K562 (cell line): Measurements from ENCODE around the gene MUC5B. TPM values are rescaled to one million over a fixed set of nuclear protein-coding genes. Genes with fewer than 3 reads are reported as not detected.
A peak's percentile ranks its signal among the peaks of the same experiment; 100 is the strongest.

ENCODE experiments used
- ADNP ChIP-seq: fragments of 200-800 bp; sonication (Bioruptor generic); IDR thresholded peaks from 2 replicates; pipeline ENCODE4 v1.6.1; 2016; ENCODE audit warnings: missing genetic modification characterization, missing compliant biosample characterization
- BCLAF1 ChIP-seq, 2 experiments: fragments of 450-650 bp in 1 of 2; IDR thresholded peaks; 2 replicates each; pipeline ENCODE4 v1.6.1; 2011 to 2017; ENCODE audit warnings: low read depth in 2 of 2, antibody characterized with exemption in 1 of 2, borderline replicate concordance in 1 of 2, low read length in 1 of 2, mild to moderate bottlenecking in 1 of 2, mixed read lengths in 1 of 2; ENCODE audit not compliant: control insufficient read depth in 1 of 2
- CBX1 ChIP-seq: sonication (generic); IDR thresholded peaks from 2 replicates; pipeline ENCODE4 v1.6.1; 2016; ENCODE audit warnings: antibody characterized with exemption, low read depth, mild to moderate bottlenecking
- CGGBP1 ChIP-seq: fragments of 250-450 bp; sonication (Bioruptor Pico); IDR thresholded peaks from 2 replicates; pipeline ENCODE4 v1.9.0; 2021; ENCODE audit warnings: mild to moderate bottlenecking
- CHD4 ChIP-seq: fragments of 200-600 bp; sonication (generic); IDR thresholded peaks from 3 replicates; pipeline ENCODE4 v1.6.1; 2012; ENCODE audit warnings: low read depth, mild to moderate bottlenecking, mixed read lengths, low read length, inconsistent platforms; ENCODE audit not compliant: insufficient read depth, insufficient replicate concordance, poor library complexity, severe bottlenecking
- ELF2 ChIP-seq: fragments of 250-450 bp; sonication (Bioruptor Pico); IDR thresholded peaks from 2 replicates; pipeline ENCODE4 v1.5.0; 2021; ENCODE audit warnings: mild to moderate bottlenecking
- GTF2E2 ChIP-seq: fragments of 200-800 bp; sonication (Bioruptor generic); IDR thresholded peaks from 2 replicates; pipeline ENCODE4 v1.6.1; 2016; ENCODE audit warnings: missing genetic modification characterization, missing compliant biosample characterization
- HMG20B ChIP-seq: fragments of 250-450 bp; sonication (Bioruptor Pico); IDR thresholded peaks from 2 replicates; pipeline ENCODE4 v1.5.0; 2021; ENCODE audit warnings: mild to moderate bottlenecking
- KLF1 ChIP-seq: fragments of 450-650 bp; IDR thresholded peaks from 2 replicates; pipeline ENCODE4 v1.6.1; 2016; ENCODE audit warnings: missing genetic modification characterization, missing compliant biosample characterization
- L3MBTL2 ChIP-seq: fragments of 450-650 bp; IDR thresholded peaks from 2 replicates; pipeline ENCODE4 v1.6.1; 2016; ENCODE audit warnings: mild to moderate bottlenecking, moderate library complexity
- PHB ChIP-seq: fragments of 250-450 bp; sonication (Bioruptor Pico); IDR thresholded peaks from 2 replicates; pipeline ENCODE4 v1.5.0; 2021
- PTBP1 ChIP-seq: fragments of 200-400 bp; formaldehyde crosslinking; IDR thresholded peaks from 2 replicates; pipeline ENCODE4 v1.6.1; 2017; ENCODE audit warnings: low read depth, low read length
- ZKSCAN3 ChIP-seq: fragments of 250-450 bp; sonication (Bioruptor Pico); IDR thresholded peaks from 2 replicates; pipeline ENCODE4 v1.4.0; 2020
- ZNF24 ChIP-seq: fragments of 450-650 bp; IDR thresholded peaks from 2 replicates; pipeline ENCODE4 v1.6.1; 2016
- ZNF318 ChIP-seq, 2 experiments: fragments of 450-650 bp; IDR thresholded peaks; 2 replicates each; pipeline ENCODE4 v1.6.1; 2016; ENCODE audit warnings: mild to moderate bottlenecking in 2 of 2, borderline replicate concordance in 1 of 2, low read depth in 1 of 2, moderate library complexity in 1 of 2
- ZNF444 ChIP-seq: fragments of 250-450 bp; sonication (Bioruptor Pico); IDR thresholded peaks from 2 replicates; pipeline ENCODE4 v1.4.0; 2020; ENCODE audit warnings: mild to moderate bottlenecking, moderate library complexity
- polyA plus RNA-seq, 8 experiments: library from polyadenylated mRNA; depleted of rRNA in 4 of 8; stranded (reverse) in 5 of 8; unstranded in 3 of 8; fragments of >200 nt; fragmentation: Nextera tagmentation in 2 of 8; fragmentation: Illumina TruSeq in 1 of 8; extraction: Ambion mirVana in 2 of 8; extraction: Trizol in 1 of 8; gene quantifications; 2 replicates each; pipeline versions ENCODE4 v1.2.1 to v1.2.3, GENCODE V29; 2011 to 2014; ENCODE audit warnings: inconsistent platforms in 1 of 8, missing spikeins in 1 of 8
- total RNA-seq, 7 experiments: library from RNA; depleted of rRNA in 6 of 7; stranded (reverse); fragments of >200 nt in 6 of 7; fragmentation: Illumina TruSeq in 2 of 7; extraction: Trizol in 2 of 7; gene quantifications; 2 replicates each; pipeline versions ENCODE4 v1.2.1 to v1.2.3, GENCODE V29; 2011 to 2021; ENCODE audit warnings: low replicate concordance in 1 of 7

MUC5B gene
- total and polyA plus RNA-seq, 9 of the 15 experiments (the other 6 are each of a cell fraction or from before 2014, with no cell fraction given), result 0.04 to 0.95 TPM; not detected in 7

- TF ChIP-seq BCLAF1 (IDR thresholded peaks at IDR 0.05; ENCODE audit: borderline replicate concordance in 1 of 2, control insufficient read depth in 1 of 2, low read depth in 2 of 2, low read length in 1 of 2) (no peak), ZNF24 (peak; percentile 99), PTBP1 (no peak), ZNF318 (IDR thresholded peaks at IDR 0.05; ENCODE audit: borderline replicate concordance in 1 of 2, low read depth in 1 of 2) (peak in 1 of 2 experiments; percentile 81; a peak in 1 of 4 replicates), ZNF444 (no peak), CGGBP1 (CRISPR knock-in tag) (no peak), HMG20B (CRISPR knock-in tag) (no peak), PHB (CRISPR knock-in tag) (no peak), L3MBTL2 (no peak), ELF2 (CRISPR knock-in tag) (no peak), CHD4 (no peak), GTF2E2 (tag) (no peak), KLF1 (tag) (no peak), ADNP (tag) (0 out of 2 replicates have a peak, but pooled peaks have one; percentile 52), CBX1 (no peak), ZKSCAN3 (CRISPR knock-in tag) (no peak)
- TF ChIP-seq, all 486 proteins: peak for 9
Measured at GRCh38 chr11:1201395-1202153, 21.3 kb upstream of the MUC5B start (continued).
